Activated B cell treated with CpG ODN at 0.5 μM for 24 hours (primary cell): ENCODE data around the gene SMCO4. TPM values are rescaled to one million over a fixed set of nuclear protein-coding genes. Genes with fewer than 3 reads are reported as not detected.
"Not testable (repeated sequence)": the region's sequence is repeated elsewhere in the genome, so short reads cannot be mapped to it uniquely, and the experiment has no call there.

Experiments used
- ATAC-seq: fragments of 200-7000 bp; cut with Tn5 transposase; one replicate; pipeline ENCODE4 v1.10.0; 2021; ENCODE audit warnings: low read depth, mild to moderate bottlenecking, moderate library complexity
- CTCF ChIA-PET: fragments of 350-600 bp; sonication (Branson Sonifier 250); formaldehyde crosslinking; loops from one replicate; lab custom pipeline; 2021; ENCODE audit warnings: antibody characterized with exemption; lab: Charles Lee
- POLR2A ChIA-PET: fragments of 350-600 bp; sonication (Branson Sonifier 250); formaldehyde crosslinking; loops from one replicate; lab custom pipeline; 2021; ENCODE audit warnings: antibody characterized with exemption; lab: Charles Lee
- DNase-seq: peaks from one replicate; pipeline ENCODE4 v3.0.0; 2022
- H3K27ac Mint-ChIP-seq: one replicate; pipeline ENCODE4 v1.8.0; 2020; ENCODE audit warnings: mixed read lengths
- H3K27me3 Mint-ChIP-seq: one replicate; pipeline ENCODE4 v1.8.0; 2021; ENCODE audit warnings: mixed read lengths
- H3K36me3 Mint-ChIP-seq: one replicate; pipeline ENCODE4 v1.8.0; 2021; ENCODE audit warnings: low read depth, mixed read lengths
- H3K4me1 Mint-ChIP-seq: one replicate; pipeline ENCODE4 v1.8.0; 2021; ENCODE audit warnings: mixed read lengths
- H3K4me3 Mint-ChIP-seq: one replicate; pipeline ENCODE4 v1.8.0; 2020; ENCODE audit warnings: mild to moderate bottlenecking, mixed read lengths
- H3K9me3 Mint-ChIP-seq: one replicate; pipeline ENCODE4 v1.8.0; 2020; ENCODE audit warnings: mixed read lengths
- intact Hi-C: fragments of 100-400 bp; cut with micrococcal nuclease; formaldehyde crosslinking; loops from one replicate; pipeline ENCODE4 v1.15.1; 2024
- total RNA-seq: library from RNA; stranded (reverse); gene quantifications from 2 replicates; pipeline ENCODE4 v1.2.3, GENCODE V29; 2022
- TF ChIP-seq, protein P1 (sequence below): fragments of 200-600 bp; IDR thresholded peaks from one replicate; pipeline ENCODE4 v1.8.0; 2022; ENCODE audit warnings: antibody characterized with exemption, mild to moderate bottlenecking

The SMCO4 gene
- total RNA-seq, 1 donor from 2014 or later: 4.6 TPM

DNA sequence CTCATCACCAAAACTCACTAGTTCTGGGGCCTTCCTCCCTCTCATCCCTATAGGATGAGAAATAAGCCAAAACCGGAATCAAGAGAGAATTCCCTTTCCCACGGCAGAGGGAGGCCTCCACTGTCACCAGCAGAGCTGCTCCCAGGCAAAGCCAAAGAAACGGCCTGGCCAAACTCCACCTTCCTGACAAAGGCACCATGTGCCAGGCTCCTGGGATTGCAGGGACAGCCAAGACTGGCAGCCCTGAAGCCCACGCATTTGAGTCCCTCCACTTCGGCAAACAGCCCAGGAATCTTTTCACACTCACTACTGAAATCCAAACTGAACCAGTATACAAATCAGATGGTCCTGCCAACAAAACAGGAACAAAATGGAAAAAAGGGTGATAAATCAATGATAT lies 6.1 kb downstream of the SMCO4 start:
- Mint-ChIP-seq H3K27ac (no peak overlapping the region), H3K4me1 (peaks cover 7% of the 10 kb centered on the region), H3K27me3 (no peaks in the 10 kb centered on the region), H3K9me3 (no peaks in the 10 kb centered on the region), H3K36me3 (no peaks in the 10 kb centered on the region), H3K4me3 (no peak overlapping the region)
- ChIA-PET CTCF (interaction anchor here (1.0 kb wide), 1 partner anchor 10 kb away, joined by 3 read pairs; no protein-coding TSS in a partner anchor), POLR2A (no interaction called here)
- TF ChIP-seq, protein P1, sequence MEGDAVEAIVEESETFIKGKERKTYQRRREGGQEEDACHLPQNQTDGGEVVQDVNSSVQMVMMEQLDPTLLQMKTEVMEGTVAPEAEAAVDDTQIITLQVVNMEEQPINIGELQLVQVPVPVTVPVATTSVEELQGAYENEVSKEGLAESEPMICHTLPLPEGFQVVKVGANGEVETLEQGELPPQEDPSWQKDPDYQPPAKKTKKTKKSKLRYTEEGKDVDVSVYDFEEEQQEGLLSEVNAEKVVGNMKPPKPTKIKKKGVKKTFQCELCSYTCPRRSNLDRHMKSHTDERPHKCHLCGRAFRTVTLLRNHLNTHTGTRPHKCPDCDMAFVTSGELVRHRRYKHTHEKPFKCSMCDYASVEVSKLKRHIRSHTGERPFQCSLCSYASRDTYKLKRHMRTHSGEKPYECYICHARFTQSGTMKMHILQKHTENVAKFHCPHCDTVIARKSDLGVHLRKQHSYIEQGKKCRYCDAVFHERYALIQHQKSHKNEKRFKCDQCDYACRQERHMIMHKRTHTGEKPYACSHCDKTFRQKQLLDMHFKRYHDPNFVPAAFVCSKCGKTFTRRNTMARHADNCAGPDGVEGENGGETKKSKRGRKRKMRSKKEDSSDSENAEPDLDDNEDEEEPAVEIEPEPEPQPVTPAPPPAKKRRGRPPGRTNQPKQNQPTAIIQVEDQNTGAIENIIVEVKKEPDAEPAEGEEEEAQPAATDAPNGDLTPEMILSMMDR: no peak
- no peak for ATAC-seq
- DNase-seq: no peak
- intact Hi-C loops: no loop called here

DNA sequence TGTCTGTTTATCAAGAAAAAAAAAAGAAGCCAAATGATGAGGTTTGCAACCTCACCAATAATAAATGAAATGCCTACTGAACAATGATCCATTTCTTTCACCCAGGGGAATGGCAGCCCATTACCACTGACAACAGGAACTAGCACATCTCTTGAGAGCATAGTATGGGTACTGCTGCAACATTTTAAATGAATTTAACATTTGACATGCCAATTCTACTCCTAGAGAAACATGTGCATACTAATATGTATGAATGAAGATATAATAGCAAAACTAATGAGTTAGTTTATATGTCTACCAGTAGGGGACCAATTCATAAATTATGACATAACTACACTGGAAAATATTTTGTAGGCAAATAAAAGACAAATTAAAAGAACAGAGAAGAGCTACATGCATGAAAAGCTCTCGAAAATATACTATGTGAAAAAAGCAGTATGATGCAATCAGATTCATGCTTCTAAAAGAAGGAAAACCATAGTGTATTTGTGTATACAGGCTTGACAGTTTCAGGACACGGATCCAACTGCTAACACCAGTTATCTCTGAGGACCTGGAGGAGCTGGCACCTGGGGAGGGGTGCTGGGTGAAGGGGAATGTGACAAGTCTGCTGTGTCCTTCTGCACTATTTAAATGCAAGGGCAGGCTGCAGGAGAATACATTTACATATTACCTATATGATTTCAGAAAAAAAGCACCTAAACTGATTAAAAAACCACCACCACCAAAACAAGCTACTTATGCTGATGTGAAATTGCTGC lies 6.9 kb downstream of the SMCO4 start:
- Mint-ChIP-seq H3K9me3 (no peaks in the 10 kb centered on the region), H3K27me3 (no peaks in the 10 kb centered on the region), H3K4me3 (no peak overlapping the region), H3K27ac (no peak overlapping the region), H3K36me3 (no peaks in the 10 kb centered on the region), H3K4me1 (peaks cover 3% of the 10 kb centered on the region)
- CTCF ChIA-PET: interaction anchor here (1.0 kb wide), 1 partner anchor 9 kb away, joined by 3 read pairs; no protein-coding TSS in a partner anchor
- intact Hi-C loops: no loop called here
- TF ChIP-seq, protein P1: no peak
- DNase-seq (no peak), ATAC-seq (no peak)
- POLR2A ChIA-PET: no interaction called here

DNA sequence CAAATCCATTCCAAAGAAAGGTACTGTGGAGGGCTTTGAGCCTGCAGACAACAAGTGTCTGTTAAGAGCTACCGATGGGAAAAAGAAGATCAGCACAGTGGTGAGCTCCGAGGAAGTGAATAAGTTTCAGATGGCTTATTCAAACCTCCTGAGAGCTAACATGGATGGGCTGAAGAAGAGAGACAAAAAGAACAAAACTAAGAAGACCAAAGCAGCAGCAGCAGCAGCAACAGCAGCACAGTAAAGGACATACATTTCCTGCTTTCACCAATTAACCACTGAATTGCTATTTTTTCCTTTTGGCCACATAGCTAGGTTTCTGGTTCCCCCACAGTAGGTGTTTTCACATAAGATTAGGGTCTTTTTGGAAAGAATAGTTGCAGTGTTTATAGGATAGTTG lies 7.6 kb downstream of the SMCO4 start:
- CTCF ChIA-PET, H3K9me3 Mint-ChIP-seq, POLR2A ChIA-PET, H3K4me1 Mint-ChIP-seq, ATAC-seq, DNase-seq, H3K27me3 Mint-ChIP-seq, H3K27ac Mint-ChIP-seq, intact Hi-C loops, H3K36me3 Mint-ChIP-seq, H3K4me3 Mint-ChIP-seq: not testable (repeated sequence)

DNA sequence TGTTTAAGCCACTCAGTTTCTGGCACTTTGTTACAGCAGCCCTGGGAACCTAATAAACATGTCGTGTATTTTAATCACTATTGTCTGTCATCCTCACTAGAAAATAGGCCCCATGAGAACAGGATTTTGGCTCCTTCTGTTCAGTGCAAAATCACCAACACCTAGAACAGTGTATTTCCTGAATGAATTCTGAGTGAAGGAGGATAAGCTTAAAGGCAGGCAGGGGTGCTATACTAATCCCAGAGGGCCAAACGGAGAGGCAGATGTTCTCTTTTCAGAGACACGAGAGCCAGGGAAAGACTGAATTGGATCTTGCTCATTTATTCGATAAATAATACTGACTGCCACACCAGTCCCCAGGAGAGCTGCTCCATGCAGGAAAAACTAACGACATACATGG lies 10.4 kb downstream of the SMCO4 start:
- peaks cover 7% of the 10 kb centered on the region for H3K4me1 Mint-ChIP-seq
- no peaks in the 10 kb centered on the region for H3K9me3 Mint-ChIP-seq
- no peaks in the 10 kb centered on the region for H3K27me3 Mint-ChIP-seq
- no peak overlapping the region for H3K27ac Mint-ChIP-seq
- DNase-seq: no peak
- no peaks in the 10 kb centered on the region for H3K36me3 Mint-ChIP-seq
- no peak for ATAC-seq
- intact Hi-C loops: no loop called here
- ChIA-PET CTCF (no interaction called here), POLR2A (no interaction called here)
- no peak overlapping the region for H3K4me3 Mint-ChIP-seq
- TF ChIP-seq, protein P1: no peak

DNA sequence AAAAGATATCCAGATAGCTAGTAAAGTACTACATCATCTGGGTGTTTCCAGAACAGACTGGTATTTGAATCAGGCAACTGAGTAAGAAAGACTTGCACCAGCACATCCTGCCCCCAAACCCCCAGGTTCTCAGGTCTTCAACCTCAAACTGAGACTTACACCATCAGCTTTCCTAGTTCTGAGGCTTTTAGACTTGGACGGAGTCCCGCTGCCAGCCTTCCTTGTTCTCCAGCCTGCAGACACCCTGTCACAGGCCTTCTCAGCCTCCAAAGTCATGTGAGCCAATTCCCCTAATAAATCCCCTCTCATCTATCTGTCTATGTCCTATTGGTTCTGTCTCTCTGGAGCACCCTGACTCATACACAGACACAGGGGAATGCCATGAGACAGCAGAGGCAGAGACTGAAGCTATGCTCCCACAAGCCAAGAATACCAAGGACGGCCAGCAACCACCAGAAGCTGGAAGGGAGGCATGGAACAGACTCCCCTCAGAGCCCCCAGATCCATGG lies 10.9 kb downstream of the SMCO4 start:
- Mint-ChIP-seq H3K4me3 (no peak overlapping the region), H3K27me3 (no peaks in the 10 kb centered on the region), H3K9me3 (no peaks in the 10 kb centered on the region), H3K36me3 (no peaks in the 10 kb centered on the region), H3K4me1 (peaks cover 7% of the 10 kb centered on the region), H3K27ac (no peak overlapping the region)
- DNase-seq (no peak), ATAC-seq (no peak)
- ChIA-PET CTCF (no interaction called here), POLR2A (no interaction called here)
- TF ChIP-seq, protein P1: no peak
- intact Hi-C loops: no loop called here
